GM12892 (cell line): ENCODE data around the gene TGM1.

Experiments used
- POLR2A ChIP-seq: IDR thresholded peaks from 2 replicates; pipeline ENCODE4 v1.6.1; 2011; ENCODE audit warnings: low read depth, low read length, control low read depth
- POLR2AphosphoS5 ChIP-seq: IDR thresholded peaks from 2 replicates; pipeline ENCODE4 v1.6.1; 2011; ENCODE audit warnings: low read depth, low read length, control low read depth
- TAF1 ChIP-seq: IDR thresholded peaks from 2 replicates; pipeline ENCODE4 v1.6.1; 2011; ENCODE audit warnings: low read depth, mild to moderate bottlenecking, control low read depth, low read length, borderline replicate concordance

GRCh38 chr14:24286996-24287395 is 24.0 kb upstream of the TGM1 start:
- TF ChIP-seq POLR2AphosphoS5 (no peak), TAF1 (no peak), POLR2A (no peak)
